ENCODE results near the gene CAMSAP1. TPM values are rescaled to one million over a fixed set of nuclear protein-coding genes. Genes with fewer than 3 reads are reported as not detected.

Gene CAMSAP1
- total and polyA plus RNA-seq, 7 donors: 2.3 to 37.7 (median 19.4) TPM

DNA sequence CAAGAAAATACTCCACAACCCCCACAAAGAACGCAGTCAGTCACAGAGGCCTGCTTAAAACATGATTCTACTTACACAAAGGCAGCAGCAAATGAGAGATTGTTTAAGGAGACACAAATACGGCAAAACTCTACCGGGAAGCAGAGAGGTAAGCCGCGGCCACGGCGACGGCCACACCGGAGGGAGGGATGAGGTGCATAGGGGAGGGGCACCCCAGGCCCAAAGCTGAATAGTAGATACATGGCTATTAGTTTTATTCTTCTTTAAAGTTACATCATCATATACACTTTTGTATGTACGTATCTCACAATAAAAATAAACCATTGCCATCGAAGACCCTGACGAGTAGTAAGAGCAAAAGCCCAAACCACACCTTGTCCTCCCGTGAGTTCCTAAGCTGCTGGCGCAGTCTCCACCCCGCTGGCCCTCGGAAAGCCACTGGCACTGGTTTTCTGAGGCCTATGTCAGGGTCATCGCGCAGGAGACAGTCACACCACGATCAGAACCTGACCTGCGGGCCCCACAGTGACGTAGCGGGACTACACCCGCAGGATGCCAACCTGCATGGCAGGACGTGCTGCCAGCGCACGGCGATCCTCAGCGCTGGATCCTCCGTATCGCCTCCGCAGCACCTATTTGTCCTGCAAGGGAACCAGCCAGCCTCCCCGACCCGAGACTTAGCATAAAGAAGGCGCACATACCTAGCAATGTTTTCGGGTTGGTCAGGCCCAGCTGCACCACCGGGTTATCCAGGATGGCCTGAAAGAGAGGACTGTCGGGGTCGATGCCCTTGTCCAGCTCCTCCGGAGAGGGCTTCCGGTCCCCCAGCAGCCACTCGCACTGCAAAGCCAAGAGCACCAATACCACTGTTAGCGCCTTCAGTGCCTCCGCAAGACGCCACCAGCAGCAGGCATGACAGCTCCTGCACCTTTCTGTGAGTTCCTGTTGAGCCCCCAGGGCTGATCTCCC, 30.5 kb upstream of the CAMSAP1 start:
- H3K27ac ChIP-seq: no peak overlapping the region
- WGBS, 2 donors: 96 to 98% methylated on average over 44 of the region's 44 CpGs
- TF ChIP-seq POLR2AphosphoS5 (IDR thresholded peaks at IDR 0.05) (no peak), EP300 (IDR thresholded peaks at IDR 0.05) (no peak), POLR2A (IDR thresholded peaks at IDR 0.05) (no peak)
- TF ChIP-seq, protein P1, sequence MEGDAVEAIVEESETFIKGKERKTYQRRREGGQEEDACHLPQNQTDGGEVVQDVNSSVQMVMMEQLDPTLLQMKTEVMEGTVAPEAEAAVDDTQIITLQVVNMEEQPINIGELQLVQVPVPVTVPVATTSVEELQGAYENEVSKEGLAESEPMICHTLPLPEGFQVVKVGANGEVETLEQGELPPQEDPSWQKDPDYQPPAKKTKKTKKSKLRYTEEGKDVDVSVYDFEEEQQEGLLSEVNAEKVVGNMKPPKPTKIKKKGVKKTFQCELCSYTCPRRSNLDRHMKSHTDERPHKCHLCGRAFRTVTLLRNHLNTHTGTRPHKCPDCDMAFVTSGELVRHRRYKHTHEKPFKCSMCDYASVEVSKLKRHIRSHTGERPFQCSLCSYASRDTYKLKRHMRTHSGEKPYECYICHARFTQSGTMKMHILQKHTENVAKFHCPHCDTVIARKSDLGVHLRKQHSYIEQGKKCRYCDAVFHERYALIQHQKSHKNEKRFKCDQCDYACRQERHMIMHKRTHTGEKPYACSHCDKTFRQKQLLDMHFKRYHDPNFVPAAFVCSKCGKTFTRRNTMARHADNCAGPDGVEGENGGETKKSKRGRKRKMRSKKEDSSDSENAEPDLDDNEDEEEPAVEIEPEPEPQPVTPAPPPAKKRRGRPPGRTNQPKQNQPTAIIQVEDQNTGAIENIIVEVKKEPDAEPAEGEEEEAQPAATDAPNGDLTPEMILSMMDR (IDR thresholded peaks at IDR 0.05): no peak
- H3K9me3 ChIP-seq: no peaks in the 10 kb centered on the region
- H3K36me3 ChIP-seq: peaks cover 33 to 99% (median 54%) of the 10 kb centered on the region in 4 donors
- H3K27me3 ChIP-seq: no peaks in the 10 kb centered on the region
- no peaks in the 10 kb centered on the region for H3K4me1 ChIP-seq
- intact Hi-C loops (cut with DNase I): no loop called here
- no peak for DNase-seq
- H3K4me3 ChIP-seq: no peak overlapping the region

DNA sequence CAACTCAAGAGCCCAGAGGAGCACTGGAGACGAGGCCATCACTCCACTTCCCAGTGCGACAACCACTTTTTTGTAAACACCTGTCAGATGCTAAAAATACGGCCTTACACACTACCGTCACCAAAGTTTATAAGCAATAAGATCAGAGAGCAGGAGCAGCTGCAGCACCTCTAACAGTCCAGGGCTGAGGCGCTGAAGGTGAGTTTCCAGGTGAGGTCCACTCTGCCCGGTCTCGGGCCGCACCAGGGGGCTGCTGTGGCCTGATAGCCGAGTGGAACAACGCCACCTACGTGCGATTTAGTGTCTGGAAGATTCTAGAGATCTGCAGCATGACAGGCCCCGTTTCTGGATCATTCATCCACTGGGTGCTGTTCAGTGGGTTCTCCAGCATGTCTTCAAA, 25.8 kb upstream of the CAMSAP1 start:
- Histone ChIP-seq H3K27me3 (no peaks in the 10 kb centered on the region), H3K27ac (no peak overlapping the region), H3K4me1 (no peaks in the 10 kb centered on the region), H3K4me3 (no peak overlapping the region), H3K9me3 (no peaks in the 10 kb centered on the region), H3K36me3 (peaks cover 26 to 81% (median 46%) of the 10 kb centered on the region in 4 donors)
- no peak for DNase-seq
- intact Hi-C loops (cut with DNase I): no loop called here
- TF ChIP-seq, protein P1 (IDR thresholded peaks at IDR 0.05): no peak
- TF ChIP-seq EP300 (IDR thresholded peaks at IDR 0.05) (no peak), POLR2A (IDR thresholded peaks at IDR 0.05) (no peak), POLR2AphosphoS5 (IDR thresholded peaks at IDR 0.05) (no peak)
- 94 to 95% methylated on average over 13 of the region's 13 CpGs for WGBS, 2 donors

DNA sequence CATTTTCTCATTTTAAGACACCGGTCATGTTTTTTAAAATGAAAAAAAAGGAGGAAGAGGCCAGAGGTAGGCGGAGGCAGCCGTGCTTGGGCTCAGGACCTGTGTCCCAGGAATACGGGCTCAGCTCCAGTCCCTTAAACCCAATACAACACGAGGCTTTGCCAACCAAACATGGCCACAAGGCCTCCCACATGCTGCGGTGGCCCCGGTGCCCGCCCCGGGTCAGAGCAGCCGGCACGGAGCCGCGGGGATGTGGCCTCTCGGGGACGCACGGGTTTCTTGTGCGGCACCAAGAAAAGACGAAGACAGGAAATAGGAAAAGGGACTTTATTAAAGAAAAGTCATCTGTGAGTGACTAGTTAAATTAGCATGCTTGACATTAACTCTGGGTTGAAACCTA, 25.3 kb upstream of the CAMSAP1 start:
- no peaks in the 10 kb centered on the region for H3K27me3 ChIP-seq
- TF ChIP-seq POLR2AphosphoS5 (IDR thresholded peaks at IDR 0.05): no peak
- no peak for TF ChIP-seq POLR2A (IDR thresholded peaks at IDR 0.05)
- no peak for TF ChIP-seq EP300 (IDR thresholded peaks at IDR 0.05)
- TF ChIP-seq, protein P1 (IDR thresholded peaks at IDR 0.05): no peak
- H3K4me1 ChIP-seq: no peaks in the 10 kb centered on the region
- no peak for DNase-seq
- no peak overlapping the region for H3K4me3 ChIP-seq
- peaks cover 21 to 77% (median 42%) of the 10 kb centered on the region in 4 donors for H3K36me3 ChIP-seq
- WGBS, 2 donors: 95 to 96% methylated on average over 18 of the region's 18 CpGs
- H3K27ac ChIP-seq: no peak overlapping the region
- H3K9me3 ChIP-seq: no peaks in the 10 kb centered on the region
- intact Hi-C loops (cut with DNase I): no loop called here

DNA sequence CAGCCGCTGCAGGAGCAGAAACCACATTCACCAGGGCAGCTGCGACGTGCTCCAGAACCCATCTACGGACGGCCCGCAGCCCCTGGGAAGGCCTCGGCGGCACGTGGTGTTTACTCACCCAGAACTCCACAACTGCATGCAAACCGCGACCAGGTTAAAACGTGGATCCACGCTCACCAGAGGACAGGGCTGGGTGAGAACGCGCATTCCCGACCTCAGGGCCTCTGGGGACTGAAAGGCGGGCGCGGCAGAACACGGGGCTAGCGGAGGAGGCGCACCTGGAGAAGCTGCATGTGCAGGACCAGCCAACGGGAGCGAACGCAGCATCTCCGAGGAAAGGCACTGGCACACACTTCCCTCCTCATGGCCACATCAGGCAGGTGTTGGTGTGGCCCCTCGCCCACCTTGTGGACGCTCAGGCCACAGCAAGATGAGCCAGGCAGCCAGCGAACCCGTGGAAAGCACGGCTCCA, 24.0 kb upstream of the CAMSAP1 start:
- Histone ChIP-seq H3K36me3 (peaks cover 13 to 69% (median 30%) of the 10 kb centered on the region in 4 donors), H3K4me3 (no peak overlapping the region), H3K27ac (no peak overlapping the region), H3K9me3 (no peaks in the 10 kb centered on the region), H3K27me3 (no peaks in the 10 kb centered on the region), H3K4me1 (peaks cover 0 to 3% (median 0%) of the 10 kb centered on the region in 4 donors)
- 92% methylated on average over 31 of the region's 31 CpGs for WGBS, 2 donors
- no peak for DNase-seq
- TF ChIP-seq EP300 (IDR thresholded peaks at IDR 0.05) (no peak), POLR2A (IDR thresholded peaks at IDR 0.05) (no peak), POLR2AphosphoS5 (IDR thresholded peaks at IDR 0.05) (no peak)
- TF ChIP-seq, protein P1 (IDR thresholded peaks at IDR 0.05): no peak
- intact Hi-C loops (cut with DNase I): no loop called here
